ENCODE data around the gene ZNF747. TPM values are rescaled to one million over a fixed set of nuclear protein-coding genes. Genes with fewer than 3 reads are reported as not detected.
"Not testable (repeated sequence)": the region's sequence is repeated elsewhere in the genome, so short reads cannot be mapped to it uniquely, and the experiment has no call there.

The ZNF747 gene
- total RNA-seq, 1 experiment from 2014 or later = 14.5 TPM

DNA sequence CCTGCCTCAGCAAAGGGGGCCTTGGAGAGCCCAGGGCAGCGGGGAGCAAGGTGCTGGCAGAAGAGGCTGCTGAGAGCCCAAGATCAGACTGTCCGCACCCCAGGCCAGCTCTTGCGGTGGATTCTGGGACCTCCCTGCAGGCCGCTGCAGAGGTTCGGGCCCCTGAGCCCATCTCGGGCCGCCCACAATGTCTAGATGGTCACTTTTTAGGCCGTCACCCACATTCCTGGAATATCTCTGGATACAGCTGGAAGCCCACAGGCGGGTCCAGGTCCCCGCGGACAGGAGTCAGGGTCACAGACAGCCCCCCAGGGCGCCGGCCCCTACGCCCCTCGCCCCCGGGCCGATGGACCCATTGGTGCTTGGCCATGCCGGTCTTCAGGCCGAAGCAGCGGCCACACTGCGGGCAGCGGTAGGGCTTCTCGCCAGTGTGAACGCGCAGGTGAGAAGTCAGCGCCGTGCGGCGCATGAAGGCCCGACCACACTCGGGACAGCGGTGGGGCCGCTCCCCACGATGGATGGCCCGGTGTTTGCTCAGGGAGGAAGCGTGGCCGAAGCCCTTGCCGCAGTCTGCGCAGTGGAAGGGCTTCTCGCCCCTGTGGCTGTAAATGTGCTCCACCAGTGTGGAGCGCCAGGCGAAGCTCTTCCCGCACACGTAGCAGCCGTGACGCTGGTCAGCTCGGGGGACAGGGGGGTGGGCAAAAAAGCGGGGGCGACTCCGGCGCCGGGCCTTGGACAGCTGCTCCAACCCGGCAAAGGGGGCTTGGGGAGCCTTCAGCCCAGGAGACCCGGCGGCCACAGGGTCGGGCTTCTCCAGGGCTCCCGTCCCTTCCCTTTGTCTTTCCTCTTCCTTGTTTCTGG lies 2.1 kb downstream of the ZNF747 start:
- no peak for DNase-seq
- Histone ChIP-seq H3K27me3 (ENCODE audit: control insufficient read depth, insufficient read depth, low read length) (no peaks in the 10 kb centered on the region), H3K4me3 (ENCODE audit: insufficient read depth, low read depth, low read length) (no peak overlapping the region), H3K36me3 (replicated peaks; ENCODE audit: control insufficient read depth, insufficient read depth, low read length) (peaks cover 2% of the 10 kb centered on the region)

DNA sequence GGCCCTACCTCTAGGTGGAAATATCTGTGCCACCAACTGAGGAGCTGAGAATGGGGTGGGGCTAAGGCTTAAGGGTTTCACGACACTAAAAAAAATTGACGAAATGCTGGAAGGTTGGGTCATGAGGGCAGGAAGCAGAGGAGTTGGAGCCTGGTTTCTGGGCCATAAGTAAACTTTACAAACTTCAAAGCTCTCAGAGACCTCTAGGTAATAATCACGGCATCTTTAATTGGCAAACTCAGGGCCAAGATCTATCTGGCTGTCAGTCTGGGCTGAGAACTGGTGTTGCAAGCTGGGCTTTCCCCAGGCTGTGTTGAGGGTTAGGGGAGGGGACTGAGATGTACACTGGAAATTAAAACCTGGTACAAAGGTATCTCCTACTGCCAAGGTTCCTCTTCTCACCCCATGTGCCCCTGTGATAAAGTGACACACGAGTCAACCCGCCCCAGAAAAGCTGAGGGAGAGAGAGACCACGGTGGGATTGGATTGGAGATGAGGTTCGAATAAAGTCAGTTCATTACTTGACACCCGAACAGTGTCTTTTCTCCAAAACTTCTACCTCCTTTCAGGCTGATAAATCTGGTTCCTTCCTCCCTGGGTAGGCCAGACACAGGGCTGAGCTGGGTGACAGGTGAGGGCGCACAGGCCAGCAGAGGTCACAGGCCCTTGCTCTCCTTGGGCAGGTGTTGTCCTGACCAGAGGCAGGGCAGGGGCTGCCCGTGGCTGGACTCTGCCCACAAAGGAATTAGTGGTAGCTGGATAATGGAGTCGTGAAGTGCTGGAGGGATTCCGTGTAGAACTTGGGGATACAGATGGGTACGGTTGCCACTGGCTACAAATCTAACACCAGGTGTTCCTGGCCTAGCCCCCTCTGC lies 4.3 kb downstream of the ZNF747 start:
- no peak overlapping the region for H3K4me3 ChIP-seq (ENCODE audit: insufficient read depth, low read depth, low read length)

DNA sequence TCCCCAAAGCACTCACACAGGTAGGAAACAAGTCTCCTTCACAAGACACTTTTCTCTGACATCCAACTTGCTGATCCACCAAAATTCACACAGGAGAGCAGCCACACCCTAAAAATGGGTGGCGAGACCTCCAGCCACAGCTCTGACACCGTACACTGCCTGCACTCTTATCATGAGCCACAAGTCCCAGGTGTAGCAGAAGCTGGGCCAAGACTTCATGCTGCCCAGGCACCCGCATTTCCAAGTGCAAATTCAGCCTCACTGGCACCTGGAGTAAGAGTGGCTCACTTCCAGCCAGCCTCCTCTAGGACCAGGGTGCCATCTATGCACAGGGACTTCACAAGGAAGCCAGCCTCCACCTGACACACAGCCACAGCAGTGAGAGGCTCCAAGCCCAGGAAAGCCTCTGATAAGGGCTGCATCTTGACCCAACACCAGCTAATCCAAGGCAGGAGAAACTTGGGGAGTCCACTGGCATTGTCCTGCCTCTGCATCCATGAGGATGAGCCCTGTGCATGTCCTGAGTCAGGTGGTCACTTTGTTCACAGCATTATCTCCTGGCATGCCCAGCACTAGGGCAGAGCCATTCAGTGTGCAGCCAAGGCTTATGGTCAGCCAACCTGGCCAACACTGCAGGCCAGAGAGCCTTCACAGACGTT lies 5.7 kb downstream of the ZNF747 start:
- Histone ChIP-seq H3K27me3 (ENCODE audit: control insufficient read depth, insufficient read depth, low read length) (no peaks in the 10 kb centered on the region), H3K36me3 (replicated peaks; ENCODE audit: control insufficient read depth, insufficient read depth, low read length) (peaks cover 2% of the 10 kb centered on the region), H3K4me3 (ENCODE audit: insufficient read depth, low read depth, low read length) (no peak overlapping the region)
- no peak for DNase-seq

More for the DNA sequence above, 4.3 kb downstream of the ZNF747 start:
- no peak for DNase-seq
- no peaks in the 10 kb centered on the region for H3K27me3 ChIP-seq (ENCODE audit: control insufficient read depth, insufficient read depth, low read length)
- peaks cover 2% of the 10 kb centered on the region for H3K36me3 ChIP-seq (replicated peaks; ENCODE audit: control insufficient read depth, insufficient read depth, low read length)

DNA sequence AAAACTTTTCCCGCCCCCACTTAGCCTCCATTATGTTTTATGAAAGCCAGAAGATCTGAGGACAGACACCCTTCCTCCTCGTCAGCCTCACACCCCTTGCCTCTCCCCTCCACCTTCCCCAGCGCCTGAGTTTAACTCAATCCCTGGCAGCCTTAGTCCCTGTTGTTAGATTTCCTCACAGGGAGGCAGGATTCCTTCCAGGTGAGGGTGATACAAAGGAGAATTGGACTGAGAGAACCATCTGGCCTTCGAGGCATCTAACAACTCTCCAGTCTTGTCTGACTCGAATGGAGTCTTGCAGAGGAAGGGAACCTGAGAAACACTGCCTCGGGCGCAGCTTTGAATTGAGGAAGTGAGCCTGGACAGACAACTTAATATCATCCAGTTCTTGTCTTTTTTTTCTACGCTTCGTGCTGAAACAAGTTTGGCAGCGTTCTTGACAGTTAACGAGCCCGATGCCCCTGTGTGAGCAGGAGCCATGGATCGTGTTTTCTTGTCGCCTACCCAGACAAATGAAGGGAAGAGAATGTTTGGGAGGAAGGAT lies 7.0 kb downstream of the ZNF747 start:
- peak overlapping the region; percentile 32 for H3K4me3 ChIP-seq (ENCODE audit: insufficient read depth, low read depth, low read length)

DNA sequence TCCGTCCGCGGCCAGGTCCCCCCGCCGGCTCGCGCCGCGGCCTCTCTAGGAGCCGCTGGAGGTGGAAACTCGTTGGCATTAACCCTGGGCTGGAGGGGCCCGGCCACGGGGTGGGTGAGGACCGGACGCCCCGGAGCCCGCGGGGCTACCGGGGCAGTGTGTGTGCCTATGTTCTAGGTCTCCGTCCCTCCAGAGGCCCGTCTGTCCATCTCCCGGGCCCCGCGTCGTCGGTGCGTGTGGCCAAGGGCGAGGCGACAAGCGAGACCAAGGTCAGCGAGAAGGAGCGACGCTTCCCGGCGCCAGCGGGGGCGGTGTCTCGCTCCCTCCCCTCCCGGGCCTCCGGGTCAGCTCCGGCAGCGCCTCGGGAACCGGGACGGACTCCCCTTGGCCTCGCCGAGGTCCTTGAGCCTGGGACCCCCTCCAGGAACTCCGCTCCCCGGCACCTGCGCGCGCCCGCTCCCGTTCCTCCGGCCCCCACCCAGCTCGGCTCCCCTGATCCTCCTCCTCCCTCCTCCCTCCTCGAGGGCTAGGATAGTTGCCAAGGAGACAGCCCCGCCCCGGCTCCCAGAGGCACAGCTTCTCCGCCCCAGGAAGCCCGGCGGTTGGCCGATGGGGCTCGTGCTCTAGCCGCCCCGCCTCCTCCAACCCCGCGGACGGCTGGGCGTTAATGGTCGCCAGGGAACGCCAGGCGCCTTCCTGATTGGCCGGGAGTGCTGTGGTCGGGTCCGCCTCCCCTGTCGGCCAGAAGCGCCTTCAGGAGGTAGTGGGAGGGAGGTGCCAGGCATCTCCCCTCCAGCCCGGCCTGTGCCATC lies 7.6 kb downstream of the ZNF747 start:
- peaks cover under 1% of the 10 kb centered on the region for H3K36me3 ChIP-seq (replicated peaks; ENCODE audit: control insufficient read depth, insufficient read depth, low read length)
- peak; percentile 99 for DNase-seq
- H3K4me3 ChIP-seq (ENCODE audit: insufficient read depth, low read depth, low read length) = peak overlapping the region; percentile 88
- H3K27me3 ChIP-seq (ENCODE audit: control insufficient read depth, insufficient read depth, low read length) = no peaks in the 10 kb centered on the region

More for the DNA sequence above, 7.0 kb downstream of the ZNF747 start:
- DNase-seq = no peak
- H3K36me3 ChIP-seq (replicated peaks; ENCODE audit: control insufficient read depth, insufficient read depth, low read length) = peaks cover 2% of the 10 kb centered on the region
- no peaks in the 10 kb centered on the region for H3K27me3 ChIP-seq (ENCODE audit: control insufficient read depth, insufficient read depth, low read length)

DNA sequence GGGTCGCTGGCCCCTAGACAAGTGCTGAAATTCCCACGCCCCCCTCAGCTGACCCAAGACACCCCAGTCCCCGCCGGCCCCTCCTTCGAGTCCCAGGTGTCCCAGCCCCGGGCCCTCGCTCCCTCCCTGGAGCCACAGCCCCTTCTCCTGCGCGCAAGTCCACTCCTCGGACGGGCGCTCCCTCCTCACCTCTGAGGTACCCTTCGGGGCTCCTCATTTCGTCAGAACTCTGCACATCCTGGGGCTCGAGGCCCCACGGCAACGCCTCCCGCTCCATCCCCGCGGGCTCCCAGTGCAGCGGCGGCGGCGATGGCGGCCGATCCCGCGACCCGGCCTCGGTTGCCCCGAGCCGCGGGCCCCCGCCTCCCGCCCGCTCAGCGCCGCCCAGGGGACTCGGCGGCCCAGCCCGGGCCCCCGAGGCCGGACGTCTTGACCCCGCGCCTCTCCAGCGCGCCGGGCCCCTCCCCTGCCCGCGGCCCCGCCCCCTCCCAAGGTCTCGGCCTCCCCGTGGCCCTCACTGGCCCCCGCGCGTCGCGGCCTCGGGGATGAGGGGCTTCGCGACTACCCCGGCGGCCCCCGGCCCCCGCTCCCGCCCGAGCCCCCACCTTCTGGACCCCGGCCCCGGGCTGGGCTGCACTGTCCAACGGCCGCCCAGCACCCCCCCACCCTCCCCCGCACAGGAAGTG lies 8.4 kb downstream of the ZNF747 start, which contains the start of gene ZNF768:
Gene ZNF768 (minus strand): TSS at position 430 of the 686 bp plus-strand sequence. CDS start 153 bp downstream, at position 277.
- DNase-seq = peak; percentile 97
- no peaks in the 10 kb centered on the region for H3K27me3 ChIP-seq (ENCODE audit: control insufficient read depth, insufficient read depth, low read length)
- H3K4me3 ChIP-seq (ENCODE audit: insufficient read depth, low read depth, low read length) = peak within 1 kb of the TSS; percentile 88
- no peaks in the 10 kb centered on the region; the same call in 1 of the 2 replicates for H3K36me3 ChIP-seq (replicated peaks; ENCODE audit: control insufficient read depth, insufficient read depth, low read length)

DNA sequence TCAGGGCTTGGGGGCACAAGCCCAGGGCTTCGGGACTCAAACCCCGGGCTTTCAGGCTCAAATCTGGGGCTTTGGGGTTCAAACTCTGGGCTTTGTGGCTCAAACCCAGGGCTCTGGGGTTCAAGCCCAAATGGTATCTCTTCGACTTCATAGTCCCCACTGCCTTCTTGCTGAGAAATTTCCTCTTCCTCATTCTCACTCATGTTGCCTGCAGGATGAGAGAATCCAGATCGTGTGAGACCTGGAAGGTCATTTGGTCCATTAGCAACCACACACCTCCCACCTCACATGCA lies 8.9 kb downstream of the ZNF747 start:
- Histone ChIP-seq H3K27me3 (ENCODE audit: control insufficient read depth, insufficient read depth, low read length) (no peaks in the 10 kb centered on the region), H3K36me3 (replicated peaks; ENCODE audit: control insufficient read depth, insufficient read depth, low read length) (no peaks in the 10 kb centered on the region; the same call in 1 of the 2 replicates), H3K4me3 (ENCODE audit: insufficient read depth, low read depth, low read length) (peak overlapping the region; percentile 88)
- no peak for DNase-seq

DNA sequence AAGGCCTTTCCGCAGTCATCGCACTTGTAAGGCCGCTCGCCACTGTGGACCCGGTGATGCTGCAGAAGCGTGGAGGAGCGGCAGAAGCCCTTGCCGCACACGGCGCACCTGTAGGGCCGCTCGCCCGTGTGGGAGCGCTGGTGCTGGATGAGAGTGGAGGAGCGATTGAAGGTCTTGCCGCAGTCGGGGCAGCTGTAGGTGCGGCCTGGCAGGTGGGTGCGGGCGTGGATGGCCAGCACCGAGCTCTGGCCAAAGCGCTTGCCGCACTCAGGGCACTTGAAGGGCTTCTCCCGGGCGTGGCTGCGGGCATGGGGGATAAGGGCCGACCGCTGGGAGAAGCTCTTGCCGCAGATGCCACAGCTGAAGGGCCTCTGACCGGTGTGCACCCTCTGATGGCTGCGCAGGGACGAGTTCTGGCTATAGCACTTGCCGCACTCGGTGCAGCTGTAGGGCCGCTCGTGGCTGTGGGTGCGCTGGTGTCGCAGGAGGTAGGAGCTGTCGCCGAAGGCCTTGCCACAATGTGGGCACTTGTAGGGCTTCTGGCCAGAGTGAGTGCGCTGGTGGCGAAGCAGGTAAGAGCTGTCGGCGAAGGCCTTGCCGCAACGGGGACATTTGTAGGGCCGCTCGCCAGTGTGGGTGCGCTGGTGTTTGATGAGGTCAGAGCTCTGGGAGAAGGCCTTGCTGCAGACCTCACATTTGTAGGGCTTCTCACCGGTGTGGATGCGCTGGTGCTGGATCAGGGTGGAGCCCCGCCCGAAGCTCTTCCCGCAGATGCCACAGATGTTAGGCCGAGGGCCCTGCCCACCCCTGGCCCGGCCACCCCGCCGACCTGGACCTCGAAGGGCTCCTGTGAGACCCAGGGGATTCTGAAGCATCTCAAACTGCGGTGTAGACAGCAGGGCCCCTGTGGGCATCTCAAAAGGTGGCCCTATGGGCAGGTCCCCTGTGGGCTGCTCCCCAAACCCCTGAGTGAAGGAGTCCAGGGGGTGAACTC lies 9.8 kb downstream of the ZNF747 start:
- H3K4me3 ChIP-seq (ENCODE audit: insufficient read depth, low read depth, low read length) = no peak overlapping the region
- DNase-seq = no peak
- H3K36me3 ChIP-seq (replicated peaks; ENCODE audit: control insufficient read depth, insufficient read depth, low read length) = no peaks in the 10 kb centered on the region
- no peaks in the 10 kb centered on the region for H3K27me3 ChIP-seq (ENCODE audit: control insufficient read depth, insufficient read depth, low read length)

DNA sequence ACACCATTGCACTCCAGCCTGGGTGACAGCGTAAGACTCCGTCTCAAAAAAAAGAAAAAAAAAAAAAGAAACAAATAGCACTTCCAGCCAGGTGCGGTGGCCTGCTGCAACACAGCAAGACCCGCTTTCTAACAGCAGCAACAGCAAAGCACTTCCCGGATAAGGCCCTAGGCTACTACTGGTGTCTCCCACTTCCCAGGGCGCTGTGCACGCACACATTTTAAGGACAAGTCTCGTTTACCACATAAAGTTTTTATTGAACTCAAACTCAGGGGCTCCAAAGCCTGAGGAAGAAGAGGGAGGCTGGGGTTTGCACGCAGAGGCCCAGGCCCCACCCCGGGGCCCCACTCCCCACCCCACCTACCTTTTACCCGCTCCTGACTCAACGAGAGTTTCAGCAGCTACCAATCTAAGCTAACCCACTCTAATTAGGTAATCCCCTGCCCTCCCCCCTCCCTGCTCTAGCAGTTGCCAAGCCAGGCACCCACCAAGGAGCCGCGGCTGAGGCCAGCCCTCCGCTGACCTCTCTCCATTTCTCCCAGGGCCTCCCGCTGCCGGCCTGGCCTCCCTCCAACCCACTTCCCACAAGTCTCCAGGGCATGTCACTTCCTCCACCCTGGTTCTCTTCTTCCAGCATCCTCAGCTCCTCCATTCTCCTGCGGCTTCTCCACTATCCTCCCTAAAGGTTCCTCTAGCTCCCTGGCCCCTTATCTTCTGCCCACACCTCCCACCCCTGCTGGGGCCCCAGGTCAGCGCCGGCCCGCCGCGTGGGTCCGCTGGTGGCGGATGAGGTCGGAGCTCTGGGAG lies 10.7 kb downstream of the ZNF747 start:
- no peak for DNase-seq
- no peak overlapping the region for H3K4me3 ChIP-seq (ENCODE audit: insufficient read depth, low read depth, low read length)
- H3K27me3 ChIP-seq (ENCODE audit: control insufficient read depth, insufficient read depth, low read length) = no peaks in the 10 kb centered on the region
- no peaks in the 10 kb centered on the region for H3K36me3 ChIP-seq (replicated peaks; ENCODE audit: control insufficient read depth, insufficient read depth, low read length)

DNA sequence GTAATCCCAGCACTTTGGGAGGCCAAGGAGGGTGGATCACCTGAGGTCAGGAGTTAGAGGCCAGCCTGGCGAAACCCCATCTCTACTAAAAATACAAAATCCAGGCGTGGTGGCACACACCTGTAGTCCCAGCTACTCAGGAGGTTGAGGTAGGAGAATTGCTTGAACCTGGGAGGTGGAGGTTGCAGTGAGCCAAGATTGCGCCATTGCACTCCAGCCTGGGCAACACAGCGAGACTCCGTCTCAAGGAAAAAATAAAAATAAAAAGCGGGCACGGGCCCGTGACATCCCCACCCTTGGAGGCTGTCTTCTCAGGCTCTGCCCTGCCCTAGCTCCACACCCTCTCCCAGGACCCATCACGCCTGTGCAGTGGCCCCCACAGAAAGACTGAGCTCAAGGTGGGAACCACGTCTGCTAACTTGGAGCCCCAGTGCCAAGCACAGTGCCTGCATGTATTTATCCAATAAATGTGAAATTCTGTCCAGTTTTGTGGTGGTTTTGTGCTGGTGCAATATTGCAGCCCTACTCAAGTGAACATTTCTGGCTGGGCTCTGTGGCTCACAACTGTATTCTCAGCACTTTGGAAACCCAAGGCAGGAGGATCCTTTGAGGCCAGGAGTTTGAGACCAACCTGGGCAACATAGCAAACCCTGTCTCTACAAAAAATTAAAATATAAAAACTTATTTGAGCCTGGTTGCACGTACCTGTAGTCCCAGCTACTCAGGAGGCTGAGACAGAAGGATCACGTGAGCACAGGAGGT lies 11.8 kb downstream of the ZNF747 start:
- H3K4me3 ChIP-seq (ENCODE audit: insufficient read depth, low read depth, low read length); DNase-seq; H3K27me3 ChIP-seq (ENCODE audit: control insufficient read depth, insufficient read depth, low read length); H3K36me3 ChIP-seq (replicated peaks; ENCODE audit: control insufficient read depth, insufficient read depth, low read length): not testable (repeated sequence)

DNA sequence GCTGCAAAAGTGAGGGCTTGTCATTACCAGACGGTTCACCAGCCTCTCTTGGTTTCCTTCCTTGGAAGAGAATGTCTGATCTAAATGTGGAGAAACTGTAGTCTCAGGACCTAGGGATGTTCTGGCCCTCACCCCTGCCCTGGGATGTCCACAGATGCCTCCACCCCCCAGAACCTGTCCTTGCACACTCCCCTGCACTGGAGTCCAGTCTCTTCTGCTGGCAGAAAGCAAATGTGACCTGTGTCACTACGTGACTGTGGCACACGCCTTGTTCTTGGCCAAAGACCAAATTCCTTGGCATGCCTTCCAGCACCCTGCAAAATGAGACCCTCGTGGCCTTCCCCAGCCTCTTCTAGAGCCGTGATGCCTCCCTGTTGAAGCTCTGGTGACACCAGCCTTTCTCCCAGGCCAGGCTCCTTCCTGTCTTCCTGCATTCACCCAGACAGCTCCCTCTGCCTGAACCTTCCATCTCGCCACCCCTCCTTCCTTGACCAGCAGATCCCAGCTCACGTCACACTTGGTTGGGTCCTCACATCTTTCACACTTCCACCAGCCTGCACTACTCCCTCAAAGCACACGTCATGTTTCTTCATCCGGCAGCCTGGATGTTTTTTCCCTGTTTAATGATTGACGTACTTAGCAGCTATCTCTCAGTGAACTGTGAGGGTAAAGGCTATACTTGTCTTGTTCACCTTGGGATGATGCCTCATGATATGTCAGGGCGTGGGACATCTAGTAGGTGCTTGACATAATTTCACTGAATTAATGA lies 12.6 kb downstream of the ZNF747 start:
- Histone ChIP-seq H3K4me3 (ENCODE audit: insufficient read depth, low read depth, low read length) (no peak overlapping the region), H3K36me3 (replicated peaks; ENCODE audit: control insufficient read depth, insufficient read depth, low read length) (no peaks in the 10 kb centered on the region), H3K27me3 (ENCODE audit: control insufficient read depth, insufficient read depth, low read length) (no peaks in the 10 kb centered on the region)
- DNase-seq = no peak
